ENCODE data around the gene NTF4. TPM values are rescaled to one million over a fixed set of nuclear protein-coding genes. Genes with fewer than 3 reads are reported as not detected.

The NTF4 gene
- polyA plus RNA-seq, 2 of the 4 experiments (the other 2 are of a cell fraction): 0.37 to 1.0 TPM

DNA sequence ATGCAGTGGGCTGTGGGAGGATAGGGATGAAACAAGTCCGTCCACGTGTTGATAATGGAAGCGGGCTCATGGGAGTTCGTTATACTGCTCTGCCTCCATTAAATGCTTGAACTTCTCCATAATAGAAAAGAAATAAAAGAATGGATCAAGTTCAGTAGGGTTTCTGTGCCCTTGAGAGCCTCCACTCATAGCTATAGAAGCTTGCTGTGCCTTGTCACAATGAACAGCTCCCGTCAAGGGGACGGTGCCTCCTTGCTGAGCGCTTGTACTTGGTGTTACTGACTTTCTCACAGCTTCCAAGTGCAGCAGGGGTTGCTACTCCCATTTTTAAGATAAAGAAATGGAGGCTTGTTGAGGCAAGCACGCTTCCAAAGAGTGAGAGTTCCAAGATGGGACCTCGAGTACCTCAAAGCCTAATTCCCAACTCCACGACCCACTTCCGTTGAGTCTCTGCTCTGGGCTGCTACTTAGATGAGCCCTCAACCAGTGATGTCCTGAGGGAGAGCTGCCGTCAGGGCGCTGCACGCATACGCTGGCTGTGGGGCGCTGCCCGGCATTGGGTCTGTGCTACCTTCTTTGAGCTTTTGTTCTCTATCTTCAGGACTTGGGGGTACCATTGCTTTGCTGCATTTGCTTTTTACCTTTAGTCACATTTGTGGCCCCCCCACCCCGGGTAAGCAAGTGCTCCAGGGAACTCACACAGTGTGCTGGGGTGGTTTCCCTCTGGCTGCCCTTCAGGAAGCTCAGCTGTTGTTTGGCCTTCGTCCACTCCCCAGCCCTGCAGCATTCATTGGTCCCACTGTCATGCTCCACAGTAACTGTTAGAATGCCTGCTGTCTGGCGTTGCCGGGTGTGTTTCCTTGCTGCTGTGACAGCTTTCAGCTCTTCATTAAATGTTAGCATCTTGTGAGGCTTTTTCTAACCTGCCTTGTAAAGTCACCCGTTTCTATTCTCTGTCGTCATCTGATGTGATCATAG is 30.2 kb upstream of the NTF4 start:
- Histone ChIP-seq H3K9me3 (no peaks in the 10 kb centered on the region), H3K4me3 (no peak overlapping the region), H3K4me2 (no peak overlapping the region), H3K27ac (no peak overlapping the region), H3K4me1 (peaks cover 14% of the 10 kb centered on the region)
- CTCF ChIA-PET: interaction anchor here (0.8 to 13.2 kb wide), 18 partner anchors 8 to 130 kb away, joined by 3 to 241 read pairs (median 6); partner anchors contain the start of genes GYS1, LIN7B and RUVBL2
- FAIRE-seq: no peak
- 89% methylated on average over 23 of the region's 23 CpGs for WGBS (ENCODE audit: missing lambda C conversion rate)
- ATAC-seq: peak; percentile 11 to 18; a peak in 3 of 6 replicates
- DNase-seq (ENCODE audit: low read depth in 1 of 2, low spot score in 1 of 2): no peak
- POLR2A ChIA-PET: interaction anchor here (1.0 kb wide), 1 partner anchor 19 kb away, joined by 4 read pairs; the partner anchor contains the start of gene LIN7B
- TF ChIP-seq MAZ (IDR thresholded peaks at IDR 0.05; ENCODE audit: borderline replicate concordance, low read depth, low read length) (no peak), CHD4 (IDR thresholded peaks at IDR 0.05; ENCODE audit: borderline replicate concordance) (no peak), FOXS1 (CRISPR knock-in tag; IDR thresholded peaks at IDR 0.05) (no peak)

DNA sequence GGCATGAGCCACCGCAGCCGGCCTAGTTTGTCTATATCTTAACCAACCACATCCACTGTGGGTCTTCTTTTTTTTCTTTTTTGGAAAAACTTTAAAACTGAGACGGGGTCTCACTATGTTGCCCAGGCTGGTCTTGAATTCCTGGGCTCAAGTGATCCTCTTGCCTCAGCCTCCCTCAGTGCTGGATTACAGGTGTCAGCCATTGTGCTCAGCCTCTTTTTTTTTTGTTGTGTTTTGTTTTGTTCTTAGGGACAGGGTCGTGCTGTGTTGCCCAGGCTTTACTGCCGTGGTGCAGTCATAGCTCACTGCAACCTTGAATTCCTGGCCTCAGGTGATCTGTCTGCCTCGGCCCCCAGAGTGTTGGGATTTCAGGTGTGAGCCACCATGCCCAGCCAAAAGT is 28.1 kb upstream of the NTF4 start:
- no peak for DNase-seq (ENCODE audit: low read depth in 1 of 2, low spot score in 1 of 2)
- CTCF ChIA-PET: interaction anchor here (0.6 to 12.7 kb wide), 8 partner anchors 10 to 305 kb away, joined by 3 to 149 read pairs (median 4); no protein-coding TSS in a partner anchor
- H3K9me3 ChIP-seq: no peaks in the 10 kb centered on the region
- ATAC-seq: no peak
- H3K4me2 ChIP-seq: no peak overlapping the region
- POLR2A ChIA-PET: interaction anchor here (0.7 kb wide), 1 partner anchor 21 kb away, joined by 3 read pairs; no protein-coding TSS in a partner anchor
- peaks cover 12% of the 10 kb centered on the region for H3K4me1 ChIP-seq
- 96% methylated on average over 6 of the region's 6 CpGs for WGBS (ENCODE audit: missing lambda C conversion rate)
- TF ChIP-seq POLR2A (IDR thresholded peaks at IDR 0.05; ENCODE audit: low read length): no peak
- no peak overlapping the region for H3K4me3 ChIP-seq
- FAIRE-seq: no peak
- H3K27ac ChIP-seq: no peak overlapping the region

DNA sequence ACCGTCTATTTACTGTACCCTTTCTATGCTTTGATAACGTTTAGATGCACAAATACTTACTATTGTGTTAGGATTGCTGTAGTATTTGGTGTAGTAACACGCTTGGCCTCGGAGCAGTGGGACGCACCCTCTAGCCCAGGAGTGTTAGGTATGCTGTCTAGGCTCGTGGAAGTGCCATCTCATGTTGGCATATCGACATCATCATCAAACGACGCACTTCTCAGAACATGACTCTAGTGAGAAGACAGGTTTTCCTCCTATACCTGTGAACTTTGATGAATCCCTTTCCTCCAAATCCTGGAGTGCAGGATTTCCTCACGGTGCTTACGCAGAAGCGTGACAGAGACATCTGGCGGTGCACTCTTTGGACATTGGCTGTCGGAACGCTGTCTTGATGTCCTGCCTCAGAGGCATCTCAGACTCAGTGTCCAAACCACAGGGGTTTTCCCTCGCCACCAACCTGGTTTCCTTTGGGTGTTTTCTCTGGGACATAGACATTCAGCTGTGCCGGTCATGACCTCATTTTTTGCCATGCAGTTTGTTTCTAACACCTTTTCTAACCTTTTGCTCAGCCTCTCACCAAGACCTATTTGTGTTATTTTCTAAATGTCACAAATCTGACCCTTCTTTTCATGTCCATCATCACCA is 26.9 kb upstream of the NTF4 start:
- no peak for ATAC-seq
- FAIRE-seq: no peak
- POLR2A ChIA-PET: interaction anchor here (0.6 kb wide), 1 partner anchor 40 kb away, joined by 3 read pairs; no protein-coding TSS in a partner anchor

More for the DNA sequence above, 26.9 kb upstream of the NTF4 start:
- CTCF ChIA-PET: interaction anchor here (0.7 to 12.7 kb wide), 8 partner anchors 14 to 117 kb away, joined by 3 to 149 read pairs (median 4); partner anchors contain the start of gene RUVBL2
- Histone ChIP-seq H3K4me1 (peaks cover 13% of the 10 kb centered on the region; the same call in 2 of the 3 replicates), H3K27ac (no peak overlapping the region), H3K9me3 (no peaks in the 10 kb centered on the region), H3K4me2 (no peak overlapping the region), H3K4me3 (no peak overlapping the region)
- DNase-seq (ENCODE audit: low read depth in 1 of 2, low spot score in 1 of 2): no peak
- TF ChIP-seq BHLHE40 (IDR thresholded peaks at IDR 0.05; ENCODE audit: low read depth, low read length): no peak
- TF ChIP-seq ZC3H11A (IDR thresholded peaks at IDR 0.05): no peak
- TF ChIP-seq, protein P1, sequence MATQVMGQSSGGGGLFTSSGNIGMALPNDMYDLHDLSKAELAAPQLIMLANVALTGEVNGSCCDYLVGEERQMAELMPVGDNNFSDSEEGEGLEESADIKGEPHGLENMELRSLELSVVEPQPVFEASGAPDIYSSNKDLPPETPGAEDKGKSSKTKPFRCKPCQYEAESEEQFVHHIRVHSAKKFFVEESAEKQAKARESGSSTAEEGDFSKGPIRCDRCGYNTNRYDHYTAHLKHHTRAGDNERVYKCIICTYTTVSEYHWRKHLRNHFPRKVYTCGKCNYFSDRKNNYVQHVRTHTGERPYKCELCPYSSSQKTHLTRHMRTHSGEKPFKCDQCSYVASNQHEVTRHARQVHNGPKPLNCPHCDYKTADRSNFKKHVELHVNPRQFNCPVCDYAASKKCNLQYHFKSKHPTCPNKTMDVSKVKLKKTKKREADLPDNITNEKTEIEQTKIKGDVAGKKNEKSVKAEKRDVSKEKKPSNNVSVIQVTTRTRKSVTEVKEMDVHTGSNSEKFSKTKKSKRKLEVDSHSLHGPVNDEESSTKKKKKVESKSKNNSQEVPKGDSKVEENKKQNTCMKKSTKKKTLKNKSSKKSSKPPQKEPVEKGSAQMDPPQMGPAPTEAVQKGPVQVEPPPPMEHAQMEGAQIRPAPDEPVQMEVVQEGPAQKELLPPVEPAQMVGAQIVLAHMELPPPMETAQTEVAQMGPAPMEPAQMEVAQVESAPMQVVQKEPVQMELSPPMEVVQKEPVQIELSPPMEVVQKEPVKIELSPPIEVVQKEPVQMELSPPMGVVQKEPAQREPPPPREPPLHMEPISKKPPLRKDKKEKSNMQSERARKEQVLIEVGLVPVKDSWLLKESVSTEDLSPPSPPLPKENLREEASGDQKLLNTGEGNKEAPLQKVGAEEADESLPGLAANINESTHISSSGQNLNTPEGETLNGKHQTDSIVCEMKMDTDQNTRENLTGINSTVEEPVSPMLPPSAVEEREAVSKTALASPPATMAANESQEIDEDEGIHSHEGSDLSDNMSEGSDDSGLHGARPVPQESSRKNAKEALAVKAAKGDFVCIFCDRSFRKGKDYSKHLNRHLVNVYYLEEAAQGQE (IDR thresholded peaks at IDR 0.05): no peak
- no peak for TF ChIP-seq GATA3 (IDR thresholded peaks at IDR 0.05; ENCODE audit: borderline replicate concordance)
- TF ChIP-seq, protein P2, sequence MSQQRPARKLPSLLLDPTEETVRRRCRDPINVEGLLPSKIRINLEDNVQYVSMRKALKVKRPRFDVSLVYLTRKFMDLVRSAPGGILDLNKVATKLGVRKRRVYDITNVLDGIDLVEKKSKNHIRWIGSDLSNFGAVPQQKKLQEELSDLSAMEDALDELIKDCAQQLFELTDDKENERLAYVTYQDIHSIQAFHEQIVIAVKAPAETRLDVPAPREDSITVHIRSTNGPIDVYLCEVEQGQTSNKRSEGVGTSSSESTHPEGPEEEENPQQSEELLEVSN (IDR thresholded peaks at IDR 0.05; ENCODE audit: borderline replicate concordance, low read depth): no peak
- TF ChIP-seq, protein P3, sequence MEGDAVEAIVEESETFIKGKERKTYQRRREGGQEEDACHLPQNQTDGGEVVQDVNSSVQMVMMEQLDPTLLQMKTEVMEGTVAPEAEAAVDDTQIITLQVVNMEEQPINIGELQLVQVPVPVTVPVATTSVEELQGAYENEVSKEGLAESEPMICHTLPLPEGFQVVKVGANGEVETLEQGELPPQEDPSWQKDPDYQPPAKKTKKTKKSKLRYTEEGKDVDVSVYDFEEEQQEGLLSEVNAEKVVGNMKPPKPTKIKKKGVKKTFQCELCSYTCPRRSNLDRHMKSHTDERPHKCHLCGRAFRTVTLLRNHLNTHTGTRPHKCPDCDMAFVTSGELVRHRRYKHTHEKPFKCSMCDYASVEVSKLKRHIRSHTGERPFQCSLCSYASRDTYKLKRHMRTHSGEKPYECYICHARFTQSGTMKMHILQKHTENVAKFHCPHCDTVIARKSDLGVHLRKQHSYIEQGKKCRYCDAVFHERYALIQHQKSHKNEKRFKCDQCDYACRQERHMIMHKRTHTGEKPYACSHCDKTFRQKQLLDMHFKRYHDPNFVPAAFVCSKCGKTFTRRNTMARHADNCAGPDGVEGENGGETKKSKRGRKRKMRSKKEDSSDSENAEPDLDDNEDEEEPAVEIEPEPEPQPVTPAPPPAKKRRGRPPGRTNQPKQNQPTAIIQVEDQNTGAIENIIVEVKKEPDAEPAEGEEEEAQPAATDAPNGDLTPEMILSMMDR (IDR thresholded peaks at IDR 0.05): no peak
- no peak for TF ChIP-seq SREBF2 (IDR thresholded peaks at IDR 0.05)
- WGBS (ENCODE audit: missing lambda C conversion rate): 93% methylated on average over 17 of the region's 17 CpGs
